ENCODE data around the gene ZNF787. TPM values are rescaled to one million over a fixed set of nuclear protein-coding genes. Genes with fewer than 3 reads are reported as not detected.

Gene ZNF787
- total RNA-seq, 1 experiment from 2014 or later = 111 TPM

DNA sequence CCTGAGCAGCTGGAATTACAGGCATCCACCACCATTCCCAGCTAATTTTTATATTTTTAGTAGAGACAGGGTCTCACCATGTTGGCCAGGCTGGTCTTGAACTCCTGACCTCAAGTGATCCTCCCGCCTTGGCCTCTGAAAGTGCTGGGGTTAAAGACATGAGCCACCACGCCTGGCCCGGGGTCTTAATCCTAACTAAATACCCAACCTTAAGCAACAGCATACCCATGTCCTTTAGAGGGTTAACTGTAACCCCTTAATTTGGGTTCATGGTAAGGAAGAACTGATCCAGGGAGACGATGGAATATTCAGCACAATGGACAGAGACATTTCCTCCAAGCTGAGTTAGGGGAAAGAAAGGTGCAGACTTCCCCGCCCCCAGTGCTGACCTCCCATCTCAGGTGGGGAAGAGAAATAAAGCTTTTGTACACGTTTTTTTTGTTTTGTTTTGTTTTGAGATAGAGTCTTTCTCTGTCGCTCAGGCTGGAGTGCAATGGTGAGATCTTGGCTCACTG is 46.0 kb upstream of the ZNF787 start:
- no peaks in the 10 kb centered on the region for H3F3A ChIP-seq (ENCODE audit: low read length, unreplicated experiment)
- no peaks in the 10 kb centered on the region for H4K20me1 ChIP-seq (ENCODE audit: low read length)
- TF ChIP-seq EZH2phosphoT487 (IDR thresholded peaks at IDR 0.05; ENCODE audit: borderline replicate concordance, low read length) = no peak
- H3K27ac ChIP-seq (ENCODE audit: low read length) = no peak overlapping the region
- H3K27me3 ChIP-seq (ENCODE audit: low read length) = no peaks in the 10 kb centered on the region
- H3K4me2 ChIP-seq (ENCODE audit: low read length) = no peak overlapping the region
- no peak overlapping the region for H2AFZ ChIP-seq (ENCODE audit: low read length)
- peaks cover 9% of the 10 kb centered on the region for H3K4me1 ChIP-seq (ENCODE audit: insufficient read depth, low read length)
- no peaks in the 10 kb centered on the region for H3K9me3 ChIP-seq (ENCODE audit: low read length)
- no peak overlapping the region for H3K4me3 ChIP-seq (ENCODE audit: low read length)
- no TSS peak for BruUV-seq (replicated peaks)
- DNase-seq = peak; percentile 43
- no peaks in the 10 kb centered on the region for H3K36me3 ChIP-seq (ENCODE audit: low read depth, low read length)
- intact Hi-C loops (cut with micrococcal nuclease) = no loop called here
- H3K9ac ChIP-seq (ENCODE audit: low read length) = no peak overlapping the region
- ChIA-PET CTCF (no interaction called here), POLR2A (ENCODE audit: unreplicated experiment) (no interaction called here)
- ATAC-seq = no peak
- no peaks in the 10 kb centered on the region for H3K9me2 ChIP-seq (replicated peaks; ENCODE audit: low read length)
- H3K79me2 ChIP-seq (ENCODE audit: low read length) = no peaks in the 10 kb centered on the region

DNA sequence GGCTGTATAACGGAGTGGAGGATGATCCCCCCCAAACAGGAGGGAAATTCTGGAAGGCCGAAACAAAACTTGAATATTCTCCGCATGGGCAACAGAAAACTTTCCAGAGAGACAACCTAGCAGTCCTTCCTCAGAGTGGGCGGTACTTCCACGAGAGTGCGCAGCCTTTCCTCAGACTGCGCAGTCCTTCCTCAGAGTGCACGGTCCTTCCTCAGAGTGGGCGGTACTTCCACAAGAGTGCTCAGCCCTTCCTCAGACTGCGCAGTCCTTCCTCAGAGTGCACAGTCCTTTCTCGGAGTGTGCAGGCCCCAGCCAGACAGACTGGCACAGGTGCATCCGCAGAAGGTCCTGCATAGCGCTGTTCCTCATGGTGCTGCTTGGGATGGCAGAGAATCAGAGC is 42.0 kb upstream of the ZNF787 start:
- H3K9me2 ChIP-seq (replicated peaks; ENCODE audit: low read length) = no peaks in the 10 kb centered on the region
- H2AFZ ChIP-seq (ENCODE audit: low read length) = no peak overlapping the region
- H3K27me3 ChIP-seq (ENCODE audit: low read length) = no peaks in the 10 kb centered on the region
- H4K20me1 ChIP-seq (ENCODE audit: low read length) = no peaks in the 10 kb centered on the region
- intact Hi-C loops (cut with micrococcal nuclease) = no loop called here
- no peaks in the 10 kb centered on the region; the same call in 1 of the 2 replicates for H3K4me1 ChIP-seq (ENCODE audit: insufficient read depth, low read length)
- CTCF ChIA-PET = no interaction called here
- no peak overlapping the region for H3K9ac ChIP-seq (ENCODE audit: low read length)
- peaks cover 8% of the 10 kb centered on the region for H3K36me3 ChIP-seq (ENCODE audit: low read depth, low read length)
- POLR2A ChIA-PET (ENCODE audit: unreplicated experiment) = no interaction called here
- H3F3A ChIP-seq (ENCODE audit: low read length, unreplicated experiment) = no peaks in the 10 kb centered on the region
- ATAC-seq (no peak), DNase-seq (no peak)
- H3K4me2 ChIP-seq (ENCODE audit: low read length) = no peak overlapping the region
- no peaks in the 10 kb centered on the region for H3K9me3 ChIP-seq (ENCODE audit: low read length)
- H3K4me3 ChIP-seq (ENCODE audit: low read length) = no peak overlapping the region
- no peak overlapping the region for H3K27ac ChIP-seq (ENCODE audit: low read length)
- BruUV-seq (replicated peaks) = no TSS peak
- no peaks in the 10 kb centered on the region for H3K79me2 ChIP-seq (ENCODE audit: low read length)
- TF ChIP-seq EZH2phosphoT487 (IDR thresholded peaks at IDR 0.05; ENCODE audit: borderline replicate concordance, low read length) = no peak
- TF ChIP-seq, protein P1, sequence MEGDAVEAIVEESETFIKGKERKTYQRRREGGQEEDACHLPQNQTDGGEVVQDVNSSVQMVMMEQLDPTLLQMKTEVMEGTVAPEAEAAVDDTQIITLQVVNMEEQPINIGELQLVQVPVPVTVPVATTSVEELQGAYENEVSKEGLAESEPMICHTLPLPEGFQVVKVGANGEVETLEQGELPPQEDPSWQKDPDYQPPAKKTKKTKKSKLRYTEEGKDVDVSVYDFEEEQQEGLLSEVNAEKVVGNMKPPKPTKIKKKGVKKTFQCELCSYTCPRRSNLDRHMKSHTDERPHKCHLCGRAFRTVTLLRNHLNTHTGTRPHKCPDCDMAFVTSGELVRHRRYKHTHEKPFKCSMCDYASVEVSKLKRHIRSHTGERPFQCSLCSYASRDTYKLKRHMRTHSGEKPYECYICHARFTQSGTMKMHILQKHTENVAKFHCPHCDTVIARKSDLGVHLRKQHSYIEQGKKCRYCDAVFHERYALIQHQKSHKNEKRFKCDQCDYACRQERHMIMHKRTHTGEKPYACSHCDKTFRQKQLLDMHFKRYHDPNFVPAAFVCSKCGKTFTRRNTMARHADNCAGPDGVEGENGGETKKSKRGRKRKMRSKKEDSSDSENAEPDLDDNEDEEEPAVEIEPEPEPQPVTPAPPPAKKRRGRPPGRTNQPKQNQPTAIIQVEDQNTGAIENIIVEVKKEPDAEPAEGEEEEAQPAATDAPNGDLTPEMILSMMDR (conservative IDR thresholded peaks at IDR 0.05; ENCODE audit: low read depth, low read length) = no peak
- no peak for TF ChIP-seq EZH2 (IDR thresholded peaks at IDR 0.05; ENCODE audit: low read length, unreplicated experiment)

DNA sequence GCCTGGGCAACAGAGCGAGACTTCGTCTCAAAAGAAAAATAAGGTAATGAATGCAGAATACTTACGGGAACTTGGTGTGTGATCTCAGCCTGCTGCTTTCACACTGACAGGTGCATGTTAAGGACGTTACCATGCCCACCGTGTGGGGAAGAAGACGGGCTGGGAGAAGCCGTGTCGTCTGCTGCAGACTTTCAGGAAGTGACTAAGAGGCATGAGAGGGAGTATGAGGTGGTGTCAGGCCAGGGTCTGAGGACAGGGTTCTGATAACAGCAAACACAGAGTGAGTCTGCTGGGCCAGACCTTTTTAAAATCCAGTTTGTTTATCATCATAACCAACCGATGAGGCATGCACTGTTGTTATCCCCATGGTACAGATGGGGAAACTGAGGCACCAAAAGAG is 41.2 kb upstream of the ZNF787 start:
- H3K4me3 ChIP-seq (ENCODE audit: low read length) = no peak overlapping the region
- ChIA-PET POLR2A (ENCODE audit: unreplicated experiment) (no interaction called here), CTCF (no interaction called here)
- ATAC-seq (peak; percentile 83), DNase-seq (peak; percentile 15)
- no peaks in the 10 kb centered on the region for H3K9me3 ChIP-seq (ENCODE audit: low read length)
- no peaks in the 10 kb centered on the region for H3K79me2 ChIP-seq (ENCODE audit: low read length)
- no peak for TF ChIP-seq EZH2 (IDR thresholded peaks at IDR 0.05; ENCODE audit: low read length, unreplicated experiment)
- TF ChIP-seq, protein P1 (conservative IDR thresholded peaks at IDR 0.05; ENCODE audit: low read depth, low read length) = no peak
- TF ChIP-seq EZH2phosphoT487 (IDR thresholded peaks at IDR 0.05; ENCODE audit: borderline replicate concordance, low read length) = no peak
- no peak overlapping the region for H3K27ac ChIP-seq (ENCODE audit: low read length)
- no peaks in the 10 kb centered on the region for H4K20me1 ChIP-seq (ENCODE audit: low read length)
- H3K4me1 ChIP-seq (ENCODE audit: insufficient read depth, low read length) = no peaks in the 10 kb centered on the region; the same call in 1 of the 2 replicates
- H3K9me2 ChIP-seq (replicated peaks; ENCODE audit: low read length) = no peaks in the 10 kb centered on the region
- peaks cover 11% of the 10 kb centered on the region for H3K36me3 ChIP-seq (ENCODE audit: low read depth, low read length)
- no peak overlapping the region for H3K4me2 ChIP-seq (ENCODE audit: low read length)
- no peak overlapping the region for H2AFZ ChIP-seq (ENCODE audit: low read length)
- intact Hi-C loops (cut with micrococcal nuclease) = no loop called here
- no peaks in the 10 kb centered on the region for H3K27me3 ChIP-seq (ENCODE audit: low read length)
- H3K9ac ChIP-seq (ENCODE audit: low read length) = no peak overlapping the region
- no peaks in the 10 kb centered on the region for H3F3A ChIP-seq (ENCODE audit: low read length, unreplicated experiment)
- BruUV-seq (replicated peaks) = TSS peak; percentile 16

All from PC-3 (cell line).